ENCODE measurements around the gene OR1A2.
"Not testable (repeated sequence)": the region's sequence is repeated elsewhere in the genome, so short reads cannot be mapped to it uniquely, and the experiment has no call there.

OR1A2 gene, protein sequence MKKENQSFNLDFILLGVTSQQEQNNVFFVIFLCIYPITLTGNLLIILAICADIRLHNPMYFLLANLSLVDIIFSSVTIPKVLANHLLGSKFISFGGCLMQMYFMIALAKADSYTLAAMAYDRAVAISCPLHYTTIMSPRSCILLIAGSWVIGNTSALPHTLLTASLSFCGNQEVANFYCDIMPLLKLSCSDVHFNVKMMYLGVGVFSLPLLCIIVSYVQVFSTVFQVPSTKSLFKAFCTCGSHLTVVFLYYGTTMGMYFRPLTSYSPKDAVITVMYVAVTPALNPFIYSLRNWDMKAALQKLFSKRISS

GRCh38 chr17:3197219-3197618 lies at the start of gene OR1A2:
Gene OR1A2, plus strand, starts transcription at chr17:3197519. Its CDS starts 0 bp downstream, at chr17:3197519.
- no peak for DNase-seq

DNA sequence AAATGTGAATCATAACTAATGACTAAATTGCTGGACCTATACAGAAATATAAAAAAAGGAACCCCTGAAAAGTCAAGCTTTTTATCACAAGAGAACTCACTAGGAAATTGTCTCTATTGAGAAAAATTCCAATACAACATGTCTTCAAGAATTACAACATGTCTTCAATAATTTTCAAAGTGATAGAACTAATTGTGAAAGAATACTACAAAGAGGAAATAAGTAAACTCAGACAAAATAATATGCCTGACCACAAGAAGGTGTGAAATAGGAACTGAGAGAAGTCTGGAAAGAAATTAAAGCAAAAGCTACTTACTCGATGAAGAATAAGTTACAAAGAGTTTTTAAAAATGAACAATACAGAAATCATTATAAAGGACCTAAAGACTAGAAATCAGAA lies 40.1 kb upstream of the OR1A2 start:
- no peak for DNase-seq

- DNase-seq, result no peak
Measured at GRCh38 chr17:3167574-3167973, 29.7 kb upstream of the OR1A2 start.

DNA sequence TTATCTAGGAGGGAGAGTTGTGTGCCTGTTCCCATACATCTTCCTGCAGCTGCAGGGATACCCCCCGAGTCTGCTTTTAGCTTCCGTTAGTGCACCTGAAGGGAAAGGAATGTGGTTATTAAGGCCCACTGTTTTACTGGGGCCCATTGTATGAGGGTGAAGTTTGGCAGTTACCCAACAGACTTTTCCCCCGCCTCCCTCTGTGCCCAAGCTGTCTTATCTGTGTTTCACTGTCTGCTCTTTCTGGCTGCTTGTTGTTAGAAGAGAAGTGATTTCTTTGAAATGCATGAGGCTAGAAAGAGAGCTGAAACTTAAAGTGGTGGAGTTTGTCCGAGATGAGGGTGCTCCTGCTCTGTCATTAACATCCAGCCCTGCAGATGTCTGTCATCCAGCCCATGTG lies 7.4 kb upstream of the OR1A2 start:
- no peak for DNase-seq

DNA sequence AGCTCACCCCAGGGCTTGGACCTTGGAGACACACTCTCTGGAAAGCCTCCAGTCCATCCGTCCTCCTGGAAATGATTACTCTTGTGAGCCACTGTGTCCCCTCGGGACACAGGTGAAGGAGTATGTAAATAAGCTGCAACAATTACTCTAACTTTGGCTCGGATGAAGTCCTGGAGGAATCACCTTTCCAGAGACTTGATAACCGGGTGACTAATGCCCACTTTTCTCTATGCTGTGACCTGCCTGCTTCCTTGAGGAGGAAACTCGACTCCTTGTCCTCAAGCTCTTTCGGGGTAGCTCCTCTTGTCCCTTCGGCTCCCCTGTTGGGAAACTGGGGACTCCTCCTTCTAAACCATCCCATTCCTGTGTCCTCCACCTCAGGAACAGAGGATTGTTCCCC lies 10.0 kb downstream of the OR1A2 start, which contains the start of gene OR1A1:
TSS of gene OR1A1 (plus strand) at position 301 of the 400 bp plus-strand sequence. CDS start 7,954 bp downstream, outside the sequence.
- no peak for DNase-seq

- DNase-seq, result no peak
Measured at GRCh38 chr17:3208484-3208883, 11.2 kb downstream of the OR1A2 start.

GRCh38 chr17:3213001-3213400 lies 15.7 kb downstream of the OR1A2 start:
- DNase-seq, result no peak

- DNase-seq, result no peak
Measured at GRCh38 chr17:3213587-3213986, 16.3 kb downstream of the OR1A2 start.

GRCh38 chr17:3219978-3220377 lies 22.7 kb downstream of the OR1A2 start:
- DNase-seq, result not testable (repeated sequence)

DNA sequence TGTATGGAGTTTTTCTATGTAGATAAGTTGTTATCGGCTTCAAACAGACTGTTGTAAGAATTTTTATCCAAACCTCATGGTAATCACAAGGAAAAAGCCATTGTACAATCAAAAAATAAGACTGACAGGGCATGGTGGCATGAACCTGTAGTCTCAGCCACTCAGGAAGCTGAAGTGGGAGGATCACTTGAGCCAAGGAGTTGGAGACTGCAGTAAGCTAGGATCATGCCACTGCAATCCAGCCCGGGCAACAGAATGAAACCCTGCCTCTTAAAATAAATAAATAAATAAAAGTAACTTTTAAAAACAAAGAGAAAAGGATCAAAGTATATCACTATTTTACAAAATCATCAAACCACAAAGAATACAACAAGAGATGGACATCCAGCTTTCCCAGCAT lies 24.5 kb downstream of the OR1A2 start:
- DNase-seq, result no peak

- DNase-seq, result no peak
Measured at GRCh38 chr17:3222505-3222904, 25.2 kb downstream of the OR1A2 start.

DNA sequence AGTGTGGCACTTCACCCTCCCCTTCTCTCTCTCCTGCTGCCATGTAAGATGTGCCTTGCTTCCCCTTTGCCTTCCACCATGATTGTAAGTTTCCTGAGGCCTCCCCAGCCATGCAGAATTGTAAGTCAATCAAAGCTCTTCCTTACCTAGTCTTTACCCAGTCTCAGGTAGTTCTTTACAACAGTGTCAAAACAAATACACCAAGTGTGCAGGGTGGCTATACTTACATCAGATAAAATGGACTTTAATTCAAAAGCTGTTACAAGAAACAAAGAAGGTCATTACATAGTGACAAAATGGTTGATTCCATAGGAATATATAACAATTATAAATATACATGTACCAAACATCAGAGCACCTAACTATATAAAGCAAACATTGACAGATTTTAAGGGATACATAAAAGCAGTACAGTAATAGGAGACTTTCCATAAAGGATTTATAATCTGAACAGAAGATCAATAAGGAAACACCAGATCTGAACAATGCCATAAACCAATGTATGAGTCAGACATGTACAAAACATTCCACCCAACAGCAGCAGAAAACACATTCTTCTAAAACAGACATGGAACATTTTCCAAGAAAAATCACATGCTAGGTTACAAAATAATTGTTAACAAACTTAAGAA lies 27.5 kb downstream of the OR1A2 start:
- not testable (repeated sequence) for DNase-seq

DNA sequence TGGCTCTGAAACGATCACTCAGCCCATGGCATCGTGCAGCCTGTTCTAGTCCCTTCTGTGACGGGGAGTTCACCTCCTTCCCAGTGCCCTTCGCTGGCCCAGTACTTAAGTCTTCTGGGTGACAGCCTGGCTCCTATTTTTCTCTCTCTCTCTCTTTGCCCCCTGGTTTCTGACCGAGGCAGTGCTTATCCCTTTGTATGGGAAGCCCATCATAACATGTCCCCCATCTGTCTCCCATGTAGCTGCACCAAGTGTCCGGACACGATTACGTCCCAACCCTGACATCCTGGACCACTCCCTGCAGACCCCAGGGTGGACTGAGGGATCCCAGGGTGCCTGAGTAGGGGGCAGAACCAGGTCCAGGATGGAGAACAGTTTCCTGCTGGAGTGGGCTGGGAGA lies 35.0 kb downstream of the OR1A2 start:
- not testable (repeated sequence) for DNase-seq

GRCh38 chr17:3238685-3239084 lies 41.4 kb downstream of the OR1A2 start:
- DNase-seq, result not testable (repeated sequence)

GRCh38 chr17:3241044-3241443 lies 43.7 kb downstream of the OR1A2 start:
- not testable (repeated sequence) for DNase-seq

DNA sequence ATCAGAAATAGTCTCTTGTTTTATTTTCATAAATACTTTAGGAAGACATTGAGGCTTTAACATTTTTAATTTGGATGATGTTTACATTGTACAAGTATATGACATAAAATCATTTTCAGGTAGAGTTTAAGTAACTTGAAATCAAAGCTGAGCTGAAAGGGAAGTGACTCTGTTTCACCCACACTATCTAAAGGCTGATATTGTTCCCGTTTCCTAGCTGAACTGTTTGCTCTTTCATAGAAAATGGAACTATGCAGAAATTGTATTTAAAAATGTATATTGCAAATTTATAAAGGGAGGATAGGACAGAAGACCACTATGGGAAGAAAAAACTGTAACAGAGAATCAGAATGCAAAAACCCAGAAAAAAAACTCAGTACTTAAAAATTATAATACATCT lies 47.5 kb downstream of the OR1A2 start:
- DNase-seq, result not testable (repeated sequence)
